Spleen (tissue), 11 donors: ENCODE results near the gene ZNF831. TPM values are rescaled to one million over a fixed set of nuclear protein-coding genes. Genes with fewer than 3 reads are reported as not detected.

Source experiments
- DNase-seq: peaks from one replicate; pipeline ENCODE4 v3.0.0-alpha.2; 2020
- H3K27ac ChIP-seq, 8 donors: fragments of 200-600 bp; sonication (generic) in 7 of 8; 1 replicate in 4 of 8; 2 replicates in 4 of 8; pipeline versions ENCODE4 v1.5.0 to v1.8.0; 2016 to 2021; ENCODE audit warnings: inconsistent platforms in 4 of 8, mild to moderate bottlenecking in 4 of 8, moderate library complexity in 1 of 8
- H3K27me3 ChIP-seq, 7 donors: fragments of 200-600 bp; sonication (generic) in 6 of 7; replicated peaks in 1 of 7; 1 replicate in 4 of 7; 2 replicates in 3 of 7; pipeline versions ENCODE4 v1.5.0 to v1.8.0; 2016 to 2021; ENCODE audit warnings: inconsistent platforms in 3 of 7, mild to moderate bottlenecking in 1 of 7
- H3K36me3 ChIP-seq, 6 donors: fragments of 200-600 bp; sonication (generic) in 5 of 6; 1 replicate in 4 of 6; 2 replicates in 2 of 6; pipeline versions ENCODE4 v1.5.0 to v1.8.0; 2016 to 2021; ENCODE audit warnings: inconsistent platforms in 2 of 6
- H3K4me1 ChIP-seq, 6 donors: fragments of 200-600 bp; sonication (generic) in 5 of 6; 1 replicate in 3 of 6; 2 replicates in 3 of 6; pipeline versions ENCODE4 v1.5.0 to v1.8.0; 2016 to 2021; ENCODE audit warnings: inconsistent platforms in 3 of 6
- H3K4me3 ChIP-seq, 8 donors: fragments of 200-600 bp; sonication (generic) in 7 of 8; 1 replicate in 4 of 8; 2 replicates in 4 of 8; pipeline versions ENCODE4 v1.5.0 to v1.8.0; 2016 to 2021; ENCODE audit warnings: inconsistent platforms in 4 of 8, mild to moderate bottlenecking in 4 of 8, moderate library complexity in 2 of 8
- H3K9me3 ChIP-seq, 8 donors: fragments of 200-600 bp; sonication (generic) in 7 of 8; 1 replicate in 4 of 8; 2 replicates in 4 of 8; pipeline versions ENCODE4 v1.5.0 to v1.8.0; 2016 to 2021; ENCODE audit warnings: inconsistent platforms in 4 of 8
- POLR2A ChIP-seq, 3 donors: fragments of 450-650 bp; IDR thresholded peaks; one replicate each; pipeline ENCODE4 v1.5.1; 2017; ENCODE audit warnings: antibody characterized with exemption in 3 of 3, mild to moderate bottlenecking in 1 of 3
- POLR2AphosphoS5 ChIP-seq, 3 donors: sonication (generic); formaldehyde crosslinking; IDR thresholded peaks; one replicate each; pipeline ENCODE4 v1.5.1; 2017; ENCODE audit warnings: antibody characterized with exemption in 3 of 3
- WGBS, 5 donors: extraction: QIAGEN DNeasy Blood & Tissue Kit in 3 of 5; methylation state at CpG; one replicate each; pipeline versions ENCODE4 v1.1.5 to v1.1.7; 2013 to 2018; 5-methylcytosine and 5-hydroxymethylcytosine counted together
- intact Hi-C: fragments of 100-400 bp; cut with DNase I; formaldehyde crosslinking; loops from one replicate; pipeline ENCODE4 v1.15.0; 2023; ENCODE audit warnings: low total_unique reads
- polyA plus RNA-seq, 3 donors: library from polyadenylated mRNA; stranded (reverse); fragments of 200-250 nt; gene quantifications; one replicate each; pipeline ENCODE4 v1.2.1, GENCODE V29; 2013
- total RNA-seq, 7 donors: library from RNA; depleted of rRNA in 3 of 7; stranded (reverse); fragments of >200 nt in 3 of 7; fragmentation: NEBNext Ultra II Directional in 4 of 7; extraction: Animal tissue kit (Norgen Biotek cat#: 25700) in 4 of 7; gene quantifications; one replicate each; pipeline versions ENCODE4 v1.1.0 to v1.2.1, GENCODE V29; 2016 to 2021
- TF ChIP-seq, protein P1 (sequence below), 11 experiments: fragments of 200-600 bp in 7 of 11; fragments of 450-650 bp in 4 of 11; sonication (generic) in 4 of 11; IDR thresholded peaks in 8 of 11; conservative IDR thresholded peaks in 3 of 11; 1 replicate in 7 of 11; 2 replicates in 4 of 11; pipeline versions ENCODE4 v1.4.0 to v1.8.0; 2016 to 2021; ENCODE audit warnings: antibody characterized with exemption in 11 of 11, inconsistent platforms in 4 of 11, mild to moderate bottlenecking in 1 of 11
- donor health status: healthy with polysubstance abuse.
- donor health status: DM: no; HTN: no; CAD: no; lungs with moderate emphysema.
- donor health status: DM: no; HTN: no; CAD: no.
- donor health status: Bipolar disorder and iron deficiency.
- donor health status: healthy.
- donor health status: DM: no; HTN: no; CAD: no.
- donor health status: DM: yes; HTN: yes; CAD: no.

The ZNF831 gene
- total and polyA plus RNA-seq, 10 donors, result 1.2 to 29.2 (median 10.3) TPM

GRCh38 chr20:59123678-59124255 lies 39.9 kb upstream of the ZNF831 start:
- Histone ChIP-seq H3K9me3 (peaks cover 0 to 3% (median 0%) of the 10 kb centered on the region in 8 donors), H3K4me1 (peaks cover 17 to 87% (median 37%) of the 10 kb centered on the region in 6 donors), H3K27ac (peak overlapping the region; percentile 48 to 97 (median 86)), H3K4me3 (peak overlapping the region in 7 of 8 donors; percentile 13 to 62 (median 20)), H3K36me3 (no peaks in the 10 kb centered on the region), H3K27me3 (no peaks in the 10 kb centered on the region)
- intact Hi-C loops, result no loop called here
- no peak for DNase-seq
- 70 to 81% (median 75%) methylated on average over 7 to 10 of the region's 10 CpGs for WGBS, 5 donors
- TF ChIP-seq, protein P1, sequence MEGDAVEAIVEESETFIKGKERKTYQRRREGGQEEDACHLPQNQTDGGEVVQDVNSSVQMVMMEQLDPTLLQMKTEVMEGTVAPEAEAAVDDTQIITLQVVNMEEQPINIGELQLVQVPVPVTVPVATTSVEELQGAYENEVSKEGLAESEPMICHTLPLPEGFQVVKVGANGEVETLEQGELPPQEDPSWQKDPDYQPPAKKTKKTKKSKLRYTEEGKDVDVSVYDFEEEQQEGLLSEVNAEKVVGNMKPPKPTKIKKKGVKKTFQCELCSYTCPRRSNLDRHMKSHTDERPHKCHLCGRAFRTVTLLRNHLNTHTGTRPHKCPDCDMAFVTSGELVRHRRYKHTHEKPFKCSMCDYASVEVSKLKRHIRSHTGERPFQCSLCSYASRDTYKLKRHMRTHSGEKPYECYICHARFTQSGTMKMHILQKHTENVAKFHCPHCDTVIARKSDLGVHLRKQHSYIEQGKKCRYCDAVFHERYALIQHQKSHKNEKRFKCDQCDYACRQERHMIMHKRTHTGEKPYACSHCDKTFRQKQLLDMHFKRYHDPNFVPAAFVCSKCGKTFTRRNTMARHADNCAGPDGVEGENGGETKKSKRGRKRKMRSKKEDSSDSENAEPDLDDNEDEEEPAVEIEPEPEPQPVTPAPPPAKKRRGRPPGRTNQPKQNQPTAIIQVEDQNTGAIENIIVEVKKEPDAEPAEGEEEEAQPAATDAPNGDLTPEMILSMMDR (IDR thresholded peaks at IDR 0.05 in 8 of 11, conservative IDR thresholded peaks at IDR 0.05 in 3 of 11), result no peak
- TF ChIP-seq POLR2A (IDR thresholded peaks at IDR 0.05), result no peak
- no peak for TF ChIP-seq POLR2AphosphoS5 (IDR thresholded peaks at IDR 0.05)

GRCh38 chr20:59124296-59125029 lies 39.2 kb upstream of the ZNF831 start:
- Histone ChIP-seq H3K4me1 (peaks cover 17 to 83% (median 36%) of the 10 kb centered on the region in 6 donors), H3K27me3 (no peaks in the 10 kb centered on the region), H3K36me3 (no peaks in the 10 kb centered on the region), H3K27ac (peak overlapping the region; percentile 48 to 97 (median 86)), H3K9me3 (peaks cover 0 to 3% (median 0%) of the 10 kb centered on the region in 8 donors), H3K4me3 (peak overlapping the region in 3 of 8 donors; percentile 20 to 62 (median 29))
- peak in 2 of 3 donors; percentile 66 to 81 for TF ChIP-seq POLR2AphosphoS5 (IDR thresholded peaks at IDR 0.05)
- TF ChIP-seq, protein P1 (IDR thresholded peaks at IDR 0.05 in 8 of 11, conservative IDR thresholded peaks at IDR 0.05 in 3 of 11), result no peak
- peak in 1 of 3 donors; percentile 12 for TF ChIP-seq POLR2A (IDR thresholded peaks at IDR 0.05)
- DNase-seq, result peak; percentile 84
- 82 to 88% (median 83%) methylated on average over 12 to 15 of the region's 15 CpGs for WGBS, 5 donors
- intact Hi-C loops, result no loop called here

GRCh38 chr20:59125332-59125731 lies 38.3 kb upstream of the ZNF831 start:
- intact Hi-C loops, result no loop called here
- H3K27ac ChIP-seq, result peak overlapping the region in 4 of 8 donors; percentile 88 to 97 (median 92)
- no peak for DNase-seq
- 85 to 94% (median 90%) methylated on average over 7 of the region's 7 CpGs for WGBS, 5 donors
- peaks cover 14 to 74% (median 28%) of the 10 kb centered on the region in 6 donors for H3K4me1 ChIP-seq
- H3K36me3 ChIP-seq, result no peaks in the 10 kb centered on the region
- H3K27me3 ChIP-seq, result no peaks in the 10 kb centered on the region
- peak overlapping the region in 1 of 8 donors; percentile 62 for H3K4me3 ChIP-seq
- H3K9me3 ChIP-seq, result peaks cover 0 to 3% (median 0%) of the 10 kb centered on the region in 8 donors
- TF ChIP-seq POLR2A (IDR thresholded peaks at IDR 0.05), result no peak
- no peak for TF ChIP-seq POLR2AphosphoS5 (IDR thresholded peaks at IDR 0.05)
- TF ChIP-seq, protein P1 (IDR thresholded peaks at IDR 0.05 in 8 of 11, conservative IDR thresholded peaks at IDR 0.05 in 3 of 11), result no peak

GRCh38 chr20:59125836-59126235 lies 37.8 kb upstream of the ZNF831 start:
- Histone ChIP-seq H3K4me3 (no peak overlapping the region), H3K9me3 (peaks cover 0 to 3% (median 0%) of the 10 kb centered on the region in 8 donors), H3K27ac (no peak overlapping the region), H3K27me3 (no peaks in the 10 kb centered on the region), H3K4me1 (peaks cover 10 to 69% (median 23%) of the 10 kb centered on the region in 6 donors), H3K36me3 (no peaks in the 10 kb centered on the region)
- intact Hi-C loops, result no loop called here
- no peak for DNase-seq
- WGBS, 5 donors, result 70 to 79% (median 72%) methylated on average over 7 of the region's 7 CpGs
- TF ChIP-seq POLR2AphosphoS5 (IDR thresholded peaks at IDR 0.05) (no peak), POLR2A (IDR thresholded peaks at IDR 0.05) (no peak)
- TF ChIP-seq, protein P1 (IDR thresholded peaks at IDR 0.05 in 8 of 11, conservative IDR thresholded peaks at IDR 0.05 in 3 of 11), result no peak
